ENCODE data around the gene RAD51AP1. TPM values are rescaled to one million over a fixed set of nuclear protein-coding genes. Genes with fewer than 3 reads are reported as not detected.
A peak's percentile ranks its signal among the peaks of the same experiment; 100 is the strongest.
"Not testable (repeated sequence)": the region's sequence is repeated elsewhere in the genome, so short reads cannot be mapped to it uniquely, and the experiment has no call there.

The RAD51AP1 gene
- polyA plus RNA-seq, 2 of the 4 experiments (the other 2 are of a cell fraction) = 30.6 to 56.7 TPM

DNA sequence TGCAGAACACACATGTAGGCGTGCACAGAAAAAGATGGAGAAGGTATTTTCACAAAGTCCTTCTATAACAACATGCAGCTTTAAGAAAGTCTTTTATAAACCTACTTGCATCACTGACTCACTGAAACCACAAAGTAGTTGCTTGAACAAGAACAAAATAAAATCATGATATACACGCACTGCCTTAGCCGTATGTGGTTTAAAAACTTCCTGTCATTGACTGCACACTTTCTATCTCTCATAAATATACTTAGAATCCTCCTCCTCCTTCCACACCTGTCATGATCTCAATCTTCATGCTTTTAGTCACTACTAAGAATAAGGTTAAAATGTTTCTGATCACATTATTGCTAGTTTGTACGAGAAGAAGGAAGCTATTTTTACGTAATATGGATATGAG, 31.8 kb upstream of the RAD51AP1 start:
- Histone ChIP-seq H3K27ac (no peak overlapping the region), H3K4me2 (no peak overlapping the region), H3K9me3 (no peaks in the 10 kb centered on the region), H3K4me3 (no peak overlapping the region), H3K4me1 (no peaks in the 10 kb centered on the region)
- 86% methylated on average over 5 of the region's 5 CpGs for WGBS (ENCODE audit: missing lambda C conversion rate)
- TF ChIP-seq RARB (CRISPR knock-in tag; IDR thresholded peaks at IDR 0.05) = no peak
- TF ChIP-seq HOXB5 (CRISPR knock-in tag; IDR thresholded peaks at IDR 0.05) = no peak
- TF ChIP-seq ZSCAN20 (CRISPR knock-in tag; IDR thresholded peaks at IDR 0.05) = no peak
- no peak for TF ChIP-seq FOXS1 (CRISPR knock-in tag; IDR thresholded peaks at IDR 0.05)
- TF ChIP-seq CEBPB (IDR thresholded peaks at IDR 0.05) = no peak
- TF ChIP-seq, protein P1, sequence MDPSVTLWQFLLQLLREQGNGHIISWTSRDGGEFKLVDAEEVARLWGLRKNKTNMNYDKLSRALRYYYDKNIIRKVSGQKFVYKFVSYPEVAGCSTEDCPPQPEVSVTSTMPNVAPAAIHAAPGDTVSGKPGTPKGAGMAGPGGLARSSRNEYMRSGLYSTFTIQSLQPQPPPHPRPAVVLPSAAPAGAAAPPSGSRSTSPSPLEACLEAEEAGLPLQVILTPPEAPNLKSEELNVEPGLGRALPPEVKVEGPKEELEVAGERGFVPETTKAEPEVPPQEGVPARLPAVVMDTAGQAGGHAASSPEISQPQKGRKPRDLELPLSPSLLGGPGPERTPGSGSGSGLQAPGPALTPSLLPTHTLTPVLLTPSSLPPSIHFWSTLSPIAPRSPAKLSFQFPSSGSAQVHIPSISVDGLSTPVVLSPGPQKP (IDR thresholded peaks at IDR 0.05; ENCODE audit: low read depth, low read length) = no peak
- TF ChIP-seq JUN (IDR thresholded peaks at IDR 0.05) = no peak
- no peak for TF ChIP-seq MAZ (IDR thresholded peaks at IDR 0.05; ENCODE audit: borderline replicate concordance, low read depth, low read length)
- TF ChIP-seq HOXB13 (CRISPR knock-in tag; IDR thresholded peaks at IDR 0.05; ENCODE audit: low read depth) = no peak
- TF ChIP-seq HOXA7 (CRISPR knock-in tag; IDR thresholded peaks at IDR 0.05) = no peak
- no peak for TF ChIP-seq MAX (IDR thresholded peaks at IDR 0.05)
- ChIA-PET CTCF (interaction anchor here (0.6 to 1.1 kb wide), 2 partner anchors 14 to 199 kb away, joined by 3 read pairs; no protein-coding TSS in a partner anchor), POLR2A (no interaction called here)
- ATAC-seq (no peak), FAIRE-seq (no peak), DNase-seq (ENCODE audit: low read depth in 1 of 2, low spot score in 1 of 2) (no peak)

DNA sequence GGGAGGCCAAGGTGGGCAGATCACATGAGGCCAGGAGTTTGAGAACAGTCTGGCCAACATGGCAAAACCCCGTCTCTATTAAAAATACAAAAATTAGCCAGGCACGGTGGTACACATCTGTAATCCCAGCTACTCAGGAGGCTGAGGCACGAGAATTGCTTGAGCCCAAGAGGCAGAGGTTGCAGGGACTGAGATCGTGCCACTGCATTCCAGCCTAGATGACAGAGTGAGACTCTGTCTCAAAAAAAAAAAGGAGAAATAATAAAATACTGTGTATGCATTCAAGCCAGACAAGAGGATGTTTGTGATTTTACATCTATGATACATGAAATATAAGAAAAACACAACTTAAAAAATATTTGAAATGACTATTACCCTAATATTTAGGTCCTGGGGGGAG, 30.2 kb upstream of the RAD51AP1 start:
- H3K4me1 ChIP-seq; H3K4me3 ChIP-seq; H3K9me3 ChIP-seq; CTCF ChIA-PET; H3K27ac ChIP-seq; POLR2A ChIA-PET; H3K4me2 ChIP-seq; FAIRE-seq; DNase-seq (ENCODE audit: low read depth in 1 of 2, low spot score in 1 of 2); ATAC-seq: not testable (repeated sequence)
- 84% methylated on average over 4 of the region's 4 CpGs for whole genome bisulfite sequencing (ENCODE audit: missing lambda C conversion rate)

- DNase-seq (ENCODE audit: low read depth in 1 of 2, low spot score in 1 of 2); H3K4me3 ChIP-seq; ATAC-seq; CTCF ChIA-PET; POLR2A ChIA-PET; H3K4me1 ChIP-seq; H3K27ac ChIP-seq; H3K4me2 ChIP-seq; FAIRE-seq; H3K9me3 ChIP-seq: not testable (repeated sequence)
- 87% methylated on average over 12 of the region's 12 CpGs for WGBS (ENCODE audit: missing lambda C conversion rate)
Observed at GRCh38 chr12:4509269-4509668, 29.4 kb upstream of the RAD51AP1 start.

DNA sequence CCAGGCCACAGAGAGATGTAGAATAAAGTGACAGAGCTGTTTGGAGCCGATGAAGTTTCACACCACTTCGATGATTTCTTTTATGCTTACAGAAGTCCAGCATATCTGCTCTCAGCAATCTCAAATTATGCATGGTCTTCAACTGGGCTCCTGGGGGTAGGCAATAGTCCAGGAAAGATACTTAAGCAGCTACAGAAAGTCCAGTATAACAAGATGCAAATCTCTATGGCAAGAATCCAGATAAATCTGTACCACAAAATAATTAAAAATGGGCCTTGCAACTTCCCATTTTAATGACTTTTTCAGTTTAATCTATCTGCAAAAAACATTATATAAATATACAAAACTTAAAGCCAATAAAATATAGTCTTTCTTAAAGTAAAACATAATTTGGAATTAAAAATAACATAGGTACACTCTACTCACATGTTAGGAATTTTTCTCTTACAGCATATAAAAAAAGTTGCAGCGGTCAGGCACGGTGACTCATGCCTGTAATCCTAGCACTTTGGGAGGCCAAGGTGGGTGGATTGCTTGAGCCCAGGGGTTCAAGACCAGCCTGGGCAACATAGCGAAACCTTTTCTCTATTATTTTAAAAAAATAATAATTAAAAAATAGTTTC, 20.5 kb upstream of the RAD51AP1 start:
- Histone ChIP-seq H3K9me3 (no peaks in the 10 kb centered on the region), H3K27ac (no peak overlapping the region; a peak in 1 of 6 replicates), H3K4me1 (peaks cover 6% of the 10 kb centered on the region; the same call in 1 of the 3 replicates), H3K4me2 (no peak overlapping the region), H3K4me3 (no peak overlapping the region)
- TF ChIP-seq MYC (IDR thresholded peaks at IDR 0.05; ENCODE audit: borderline replicate concordance, low read length) (no peak), FOSL2 (IDR thresholded peaks at IDR 0.05) (no peak), FOSL2 (CRISPR knock-in tag; IDR thresholded peaks at IDR 0.05) (peak; percentile 55; the same call in 1 of the 2 replicates), EHMT2 (IDR thresholded peaks at IDR 0.05; ENCODE audit: low read depth) (no peak)
- FAIRE-seq (no peak), DNase-seq (ENCODE audit: low read depth in 1 of 2, low spot score in 1 of 2) (peak in 1 of 2 experiments; percentile 20), ATAC-seq (no peak)
- 60% methylated on average over 5 of the region's 5 CpGs for WGBS (ENCODE audit: missing lambda C conversion rate)
- CTCF ChIA-PET = interaction anchor here (1.8 to 2.0 kb wide), 2 partner anchors 13 to 74 kb away, joined by 3 to 4 read pairs; no protein-coding TSS in a partner anchor
- POLR2A ChIA-PET = interaction anchor here (0.5 kb wide), 1 partner anchor 167 kb away, joined by 3 read pairs; no protein-coding TSS in a partner anchor

GRCh38 chr12:4523443-4523842, 15.2 kb upstream of the RAD51AP1 start:
- H3K4me2 ChIP-seq; DNase-seq (ENCODE audit: low read depth in 1 of 2, low spot score in 1 of 2); H3K4me3 ChIP-seq; H3K9me3 ChIP-seq; ATAC-seq; H3K4me1 ChIP-seq; CTCF ChIA-PET; FAIRE-seq; H3K27ac ChIP-seq; POLR2A ChIA-PET: not testable (repeated sequence)
- WGBS (ENCODE audit: missing lambda C conversion rate) = 96% methylated on average over 7 of the region's 7 CpGs

Data from A549 (cell line).